Stimulated activated CD8-positive, alpha-beta memory T cell treated with anti-CD3 and anti-CD28 coated beads, Interleukin-15, amount 100 ng/mL, for 4 hours (primary cell): ENCODE measurements around the gene MIPEP.
"Not testable (repeated sequence)": the region's sequence is repeated elsewhere in the genome, so short reads cannot be mapped to it uniquely, and the experiment has no call there.

Experiments used
- DNase-seq, 2 donors: peaks; one replicate each; pipeline ENCODE4 v3.0.0-alpha.2; 2020; ENCODE audit warnings: low read depth in 2 of 2

The MIPEP gene

GRCh38 chr13:23889615-23890607 lies 711 bp upstream of the MIPEP start:
- no peak for DNase-seq

GRCh38 chr13:23884361-23884760 lies 4.8 kb downstream of the MIPEP start:
- DNase-seq: not testable (repeated sequence)

DNA sequence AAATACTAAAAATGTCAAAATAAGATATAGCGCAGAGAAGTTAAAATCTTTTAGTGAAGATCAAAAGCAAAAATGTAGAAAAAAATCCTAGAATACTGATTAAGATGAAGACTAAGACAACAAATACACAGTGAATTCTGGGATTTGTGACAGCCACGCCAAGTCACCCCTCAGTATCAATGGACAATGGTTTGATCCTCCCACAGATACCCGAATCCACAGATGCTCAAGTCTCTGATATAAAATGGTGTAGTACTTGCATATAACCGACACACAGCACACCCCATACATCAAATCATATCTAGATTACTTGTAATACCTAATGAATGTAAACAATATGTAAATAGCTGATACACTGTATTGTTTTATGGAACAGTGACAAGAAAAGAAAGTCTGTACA lies 5.9 kb downstream of the MIPEP start:
- no peak for DNase-seq

DNA sequence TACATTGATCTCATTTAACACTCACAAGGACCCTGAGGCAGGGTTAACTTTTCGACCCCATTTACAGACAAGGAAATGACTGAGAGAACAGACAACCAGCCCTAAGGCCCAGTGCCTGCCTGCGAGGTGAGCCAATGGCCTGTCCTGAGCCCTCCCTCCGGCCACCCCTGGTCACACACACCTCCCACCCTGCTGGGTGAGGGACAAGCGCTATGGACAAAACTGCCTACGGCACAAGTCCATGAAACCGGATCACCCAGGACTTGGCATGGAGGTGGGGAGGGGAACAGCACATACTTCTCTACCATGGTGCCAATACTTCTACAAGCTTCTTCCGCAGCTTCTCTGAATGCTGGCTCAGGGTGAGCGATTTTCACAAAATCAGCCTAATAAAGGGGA lies 7.8 kb downstream of the MIPEP start:
- not testable (repeated sequence) for DNase-seq

DNA sequence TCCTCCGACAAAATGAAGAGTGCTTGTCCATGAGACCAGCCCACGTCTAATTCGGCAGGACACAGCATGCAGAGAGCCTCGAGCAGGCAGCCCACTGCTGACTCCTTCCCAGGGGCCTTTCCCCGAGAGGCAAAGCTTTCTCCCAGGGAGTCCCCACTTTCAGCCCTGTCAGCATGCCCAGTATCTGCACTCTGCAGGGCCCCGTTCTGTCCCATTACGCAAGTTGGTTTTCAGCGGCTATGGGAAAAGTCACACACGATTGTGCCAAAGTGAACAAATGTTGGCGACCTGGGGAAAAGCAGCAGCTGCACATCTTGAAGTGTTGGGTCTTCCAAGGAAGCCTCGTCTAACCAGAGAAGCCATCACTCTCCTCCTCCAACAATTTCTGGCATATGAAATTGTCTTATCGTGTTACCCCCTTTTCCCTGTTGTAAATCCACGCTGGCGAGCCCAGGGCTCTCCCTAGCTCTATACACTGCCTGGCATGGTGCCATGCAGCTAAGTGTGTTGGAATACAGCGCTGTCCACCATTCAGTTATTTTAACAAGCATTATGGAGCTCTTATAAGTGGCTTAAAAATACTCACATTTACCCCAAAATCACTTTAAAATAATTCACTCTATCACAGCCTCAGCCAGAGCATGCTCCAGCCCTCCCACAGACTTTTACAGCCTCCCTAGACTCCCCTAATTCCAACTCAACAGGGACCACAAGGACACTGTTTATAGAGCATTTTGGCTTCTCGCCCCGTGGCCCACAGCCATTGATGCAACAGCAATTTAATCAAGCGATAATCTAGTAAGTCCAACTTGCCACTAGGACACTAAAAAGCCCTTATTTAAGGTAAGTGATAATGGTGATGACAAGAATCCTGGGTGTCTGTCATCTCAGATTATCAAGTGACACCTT lies 8.5 kb downstream of the MIPEP start:
- not testable (repeated sequence) for DNase-seq

DNA sequence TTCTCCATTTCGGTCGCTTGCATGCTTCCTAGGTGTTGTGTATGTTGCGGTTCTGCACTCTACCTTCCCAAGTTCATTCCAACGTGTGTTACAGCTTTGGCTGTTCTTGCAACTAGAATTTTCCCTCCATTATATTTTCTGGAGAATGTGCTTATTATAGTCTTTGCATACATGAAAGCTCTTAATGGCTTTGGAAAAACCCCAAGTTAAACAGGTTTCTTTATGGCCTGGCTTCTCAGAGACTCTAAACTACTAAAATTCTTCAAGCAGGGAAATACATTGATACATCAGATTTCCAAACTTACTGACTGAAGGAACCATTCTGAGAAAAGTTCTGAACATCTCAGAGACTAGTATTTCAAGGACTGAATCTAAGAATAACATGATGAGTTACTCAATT lies 11.9 kb downstream of the MIPEP start:
- no peak for DNase-seq

- DNase-seq: no peak
These were observed 12.9 kb downstream of the MIPEP start for GRCh38 chr13:23876265-23876664.

GRCh38 chr13:23871616-23872220 lies 17.5 kb downstream of the MIPEP start:
- no peak for DNase-seq

GRCh38 chr13:23870356-23871140 lies 18.7 kb downstream of the MIPEP start:
- DNase-seq: no peak

- DNase-seq: no peak
These were observed 20.7 kb downstream of the MIPEP start for GRCh38 chr13:23868521-23868920.

DNA sequence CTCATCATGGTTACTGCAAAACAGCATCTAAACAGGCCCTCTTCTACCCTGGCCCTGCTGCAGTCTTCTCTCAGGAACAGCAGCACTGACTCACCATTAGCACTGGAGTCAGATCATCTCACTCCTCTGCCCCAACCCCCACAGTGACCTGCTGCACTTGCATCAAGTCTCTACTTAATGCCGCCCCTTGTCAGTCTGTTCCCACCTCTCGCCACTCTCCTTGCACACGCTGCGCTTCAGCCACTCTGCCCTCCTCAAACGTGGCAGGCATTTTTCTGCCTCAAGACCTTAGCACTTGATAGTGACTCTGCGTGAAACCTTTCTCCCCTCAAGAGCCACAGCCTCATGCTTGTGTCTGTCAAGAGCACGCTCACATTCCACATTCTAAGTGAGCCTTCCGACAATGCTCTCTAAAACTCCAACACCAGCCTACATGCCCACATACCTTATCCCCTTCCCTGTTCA lies 22.1 kb downstream of the MIPEP start:
- DNase-seq: no peak

- no peak for DNase-seq
These were observed 22.7 kb downstream of the MIPEP start for GRCh38 chr13:23866420-23867026.

DNA sequence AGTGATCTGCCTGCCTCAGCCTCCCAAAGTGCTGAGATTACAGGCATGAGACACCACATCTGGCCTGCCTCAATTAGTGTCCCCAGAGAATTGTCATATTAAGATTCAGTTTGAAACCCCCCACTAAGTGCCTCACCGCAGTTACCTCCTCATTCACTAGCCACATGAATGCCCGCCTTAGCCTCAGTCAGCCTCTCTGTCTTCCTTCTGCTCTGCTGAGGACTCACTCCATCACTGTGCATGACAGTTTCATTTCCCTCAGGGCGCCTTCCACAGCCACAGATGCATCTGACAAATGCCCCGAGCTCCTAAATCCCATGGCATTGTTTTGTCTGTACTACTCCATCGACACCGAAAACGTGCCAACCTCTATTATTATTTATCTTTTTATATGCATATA lies 23.3 kb downstream of the MIPEP start:
- no peak for DNase-seq

DNA sequence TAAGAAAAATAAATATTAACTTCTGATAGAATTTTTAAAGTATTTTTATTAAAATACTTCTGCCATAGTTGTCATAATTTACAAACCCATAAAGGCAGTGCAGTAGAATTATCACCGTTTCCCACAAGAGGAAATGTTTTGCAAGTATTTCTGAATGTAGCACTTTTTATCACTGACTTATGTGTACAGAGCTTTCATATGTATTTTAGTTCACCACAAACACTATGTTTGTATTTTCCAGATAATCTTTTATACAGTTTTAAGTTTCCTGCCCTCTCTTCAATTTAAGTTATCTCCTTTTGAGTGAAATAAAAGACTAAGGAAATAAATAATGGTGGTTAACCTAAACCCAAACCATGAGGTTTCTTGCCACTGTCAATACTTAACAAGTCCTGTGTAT lies 24.2 kb downstream of the MIPEP start:
- no peak for DNase-seq

GRCh38 chr13:23861310-23861709 lies 27.9 kb downstream of the MIPEP start:
- no peak for DNase-seq

DNA sequence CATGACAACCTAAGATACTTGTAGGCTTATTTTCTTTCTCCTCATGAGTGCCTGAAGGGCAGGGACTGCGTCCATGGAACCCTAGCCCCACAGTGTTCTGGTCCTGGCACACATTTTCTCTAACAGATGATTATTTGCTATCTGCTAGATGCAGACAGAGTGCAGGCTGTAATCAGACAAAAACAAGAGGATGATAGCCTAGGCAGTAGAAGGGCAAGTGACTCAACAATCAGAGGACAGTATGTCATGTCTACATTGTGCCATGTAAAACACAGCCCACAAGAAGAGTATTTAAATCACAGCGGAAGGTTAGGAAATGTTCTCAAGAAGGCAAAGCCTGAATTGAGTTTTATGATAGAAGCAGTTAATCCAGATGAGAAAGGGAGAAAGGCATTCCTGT lies 29.3 kb downstream of the MIPEP start:
- no peak for DNase-seq

- no peak for DNase-seq
These were observed 29.7 kb downstream of the MIPEP start for GRCh38 chr13:23859455-23859854.

DNA sequence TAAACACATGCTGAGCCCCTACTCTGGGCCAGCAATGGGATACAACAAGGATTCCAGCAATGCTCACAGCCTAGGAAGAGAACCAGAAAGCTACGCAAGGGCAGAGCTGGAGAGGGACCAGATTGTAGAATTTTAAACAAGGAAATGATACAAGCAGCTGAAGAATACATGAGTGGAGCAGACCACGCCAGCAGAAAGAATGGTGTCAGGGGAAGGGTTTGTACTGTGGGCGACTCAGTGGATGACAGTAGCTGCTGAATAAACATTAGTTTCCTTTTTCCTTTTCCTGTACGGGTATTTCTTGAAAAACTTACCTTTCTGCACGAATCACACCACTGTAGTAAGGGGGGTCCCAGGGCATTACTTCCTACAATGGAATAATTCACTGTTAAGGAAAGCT lies 30.7 kb downstream of the MIPEP start:
- no peak for DNase-seq

- DNase-seq: no peak
These were observed 33.0 kb downstream of the MIPEP start for GRCh38 chr13:23856008-23856750.

DNA sequence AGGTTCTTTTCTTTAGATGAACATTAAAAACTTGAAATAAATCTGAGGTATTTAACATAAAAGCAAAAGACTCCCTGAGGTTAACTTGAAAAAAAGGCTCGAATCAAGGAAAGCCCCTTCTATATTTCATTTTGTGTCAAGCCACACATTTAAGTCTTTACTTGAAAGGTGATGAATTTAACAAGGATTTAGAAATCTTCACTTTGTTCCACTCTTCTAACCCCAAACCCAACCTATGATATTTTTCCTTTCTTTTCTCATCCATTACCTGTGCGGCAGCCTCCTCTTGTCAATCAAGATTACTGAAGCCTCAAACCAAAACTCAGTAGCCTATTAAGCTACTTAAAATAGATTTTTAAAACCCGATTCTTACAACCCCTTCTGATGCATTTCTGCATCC lies 33.8 kb downstream of the MIPEP start:
- no peak for DNase-seq
